HepG2 (cell line): Measurements from ENCODE around the gene CMTM2. TPM values are rescaled to one million over a fixed set of nuclear protein-coding genes. Genes with fewer than 3 reads are reported as not detected.

Experiments
- AHR ChIP-seq: IDR thresholded peaks from 2 replicates; pipeline ENCODE4 v1.6.1; 2018; ENCODE audit warnings: missing genetic modification reagents, missing compliant biosample characterization
- BCL6 ChIP-seq: IDR thresholded peaks from 2 replicates; pipeline ENCODE4 v1.6.1; 2016; ENCODE audit warnings: missing genetic modification reagents, missing compliant biosample characterization
- FOXK2 ChIP-seq: fragments of 450-650 bp; IDR thresholded peaks from 2 replicates; pipeline ENCODE4 v1.6.1; 2016
- GATAD2A ChIP-seq: IDR thresholded peaks from 2 replicates; pipeline ENCODE4 v1.6.1; 2016
- GFI1 ChIP-seq: sonication (generic); formaldehyde crosslinking; IDR thresholded peaks from 2 replicates; pipeline ENCODE4 v1.5.0; 2020; ENCODE audit warnings: missing genetic modification reagents, mild to moderate bottlenecking, borderline replicate concordance
- HDAC6 ChIP-seq: fragments of 200-600 bp; sonication (generic); IDR thresholded peaks from 2 replicates; pipeline ENCODE4 v1.7.0; 2017; ENCODE audit warnings: mild to moderate bottlenecking, antibody characterized with exemption, low read length, low read depth
- NFAT5 ChIP-seq: sonication (generic); formaldehyde crosslinking; IDR thresholded peaks from 2 replicates; pipeline ENCODE4 v1.4.0; 2020; ENCODE audit warnings: missing genetic modification reagents
- NFIC ChIP-seq: IDR thresholded peaks from 2 replicates; pipeline ENCODE4 v1.6.1; 2012; ENCODE audit warnings: mild to moderate bottlenecking, low read length, inconsistent platforms
- YEATS4 ChIP-seq: sonication (generic); formaldehyde crosslinking; IDR thresholded peaks from 2 replicates; pipeline ENCODE4 v1.4.0; 2020; ENCODE audit warnings: missing genetic modification reagents, borderline replicate concordance
- YY1 ChIP-seq: IDR thresholded peaks from 2 replicates; pipeline ENCODE4 v1.6.1; 2011; ENCODE audit warnings: low read length, low read depth, moderate library complexity, mild to moderate bottlenecking; ENCODE audit not compliant: insufficient read depth, insufficient replicate concordance
- ZNF256 ChIP-seq: sonication (generic); formaldehyde crosslinking; conservative IDR thresholded peaks from 2 replicates; pipeline ENCODE4 v1.4.0; 2020; ENCODE audit warnings: missing genetic modification reagents
- ZNF441 ChIP-seq: sonication (generic); formaldehyde crosslinking; IDR thresholded peaks from 2 replicates; pipeline ENCODE4 v1.7.0; 2021; ENCODE audit warnings: missing genetic modification reagents, borderline replicate concordance
- ZNF512B ChIP-seq: sonication (generic); formaldehyde crosslinking; IDR thresholded peaks from 2 replicates; pipeline ENCODE4 v1.5.1; 2020; ENCODE audit warnings: missing genetic modification reagents, mild to moderate bottlenecking, borderline replicate concordance
- ZNF546 ChIP-seq: sonication (generic); formaldehyde crosslinking; conservative IDR thresholded peaks from 2 replicates; pipeline ENCODE4 v1.8.1; 2023; ENCODE audit warnings: mild to moderate bottlenecking, missing genetic modification reagents
- ZNF547 ChIP-seq: sonication (generic); formaldehyde crosslinking; IDR thresholded peaks from 2 replicates; pipeline ENCODE4 v1.5.1; 2020; ENCODE audit warnings: mild to moderate bottlenecking, missing genetic modification reagents
- ZNF879 ChIP-seq: sonication (generic); formaldehyde crosslinking; IDR thresholded peaks from 2 replicates; pipeline ENCODE4 v1.8.1; 2023; ENCODE audit warnings: missing genetic modification reagents
- polyA plus RNA-seq, 8 experiments: library from polyadenylated mRNA; depleted of rRNA in 3 of 8; stranded (reverse) in 7 of 8; unstranded in 1 of 8; fragments of >200 nt; fragmentation: Illumina TruSeq in 4 of 8; extraction: Trizol in 4 of 8; gene quantifications; 2 replicates each; pipeline versions ENCODE4 v1.2.1 to v1.2.3, GENCODE V29; 2011 to 2016; ENCODE audit warnings: low read depth in 4 of 8, missing spikeins in 1 of 8, mixed read lengths in 1 of 8; ENCODE audit not compliant: insufficient read depth in 1 of 8
- total RNA-seq, 5 experiments: library from RNA; depleted of rRNA; stranded (reverse); fragments of >200 nt; fragmentation: Illumina TruSeq; extraction: Trizol; gene quantifications; 2 replicates each; pipeline ENCODE4 v1.2.3, GENCODE V29; 2016; ENCODE audit warnings: low read depth in 1 of 5

The CMTM2 gene
- total and polyA plus RNA-seq, 2 of the 13 experiments (the other 11 are each of a cell fraction or from before 2014, with no cell fraction given): not detected

GRCh38 chr16:66618588-66619375 is 39.5 kb downstream of the CMTM2 start (continued):
- TF ChIP-seq NFAT5 (no peak), ZNF441 (no peak), AHR (CRISPR knock-in tag) (no peak), GFI1 (CRISPR knock-in tag) (no peak), ZNF512B (CRISPR knock-in tag) (no peak), ZNF256 (no peak), ZNF547 (no peak), GATAD2A (no peak), YEATS4 (CRISPR knock-in tag) (no peak), BCL6 (CRISPR knock-in tag) (no peak), HDAC6 (no peak), YY1 (no peak), ZNF879 (CRISPR knock-in tag) (no peak), NFIC (no peak), FOXK2 (no peak), ZNF546 (CRISPR knock-in tag) (no peak)
